ENCODE measurements around the gene KATNB1.

The KATNB1 gene

GRCh38 chr16:57722651-57723050 is 12.9 kb upstream of the KATNB1 start:
- H3F3A ChIP-seq (ENCODE audit: insufficient read depth, low read length), result no peaks in the 10 kb centered on the region
- no peak overlapping the region for H3K4me2 ChIP-seq (ENCODE audit: low read length)

GRCh38 chr16:57723170-57723569 is 12.4 kb upstream of the KATNB1 start:
- Histone ChIP-seq H3K4me2 (ENCODE audit: low read length) (no peak overlapping the region), H3K9me3 (ENCODE audit: low read length) (no peaks in the 10 kb centered on the region)

More at GRCh38 chr16:57722651-57723050, 12.9 kb upstream of the KATNB1 start:
- 0 out of 2 replicates have a peak, but pooled peaks cover 3% of the 10 kb centered on the region for H3K27me3 ChIP-seq (ENCODE audit: insufficient read depth, low read length)
- H3K9me3 ChIP-seq (ENCODE audit: low read length), result no peaks in the 10 kb centered on the region
- H3K36me3 ChIP-seq (ENCODE audit: insufficient read depth, low read length), result no peaks in the 10 kb centered on the region
- no peaks in the 10 kb centered on the region for H3K79me2 ChIP-seq (ENCODE audit: insufficient read depth, low read length)
- H3K9ac ChIP-seq (ENCODE audit: low read length), result no peak overlapping the region
- no peaks in the 10 kb centered on the region for H3K9me2 ChIP-seq (ENCODE audit: low read depth, low read length)
- no peak overlapping the region for H2AFZ ChIP-seq (ENCODE audit: low read length)
- H4K20me1 ChIP-seq (ENCODE audit: insufficient read depth, low read length), result no peaks in the 10 kb centered on the region
- TF ChIP-seq CTCF (IDR thresholded peaks at IDR 0.05; ENCODE audit: low read length) (no peak), EZH2 (IDR thresholded peaks at IDR 0.05; ENCODE audit: borderline replicate concordance, low read length) (no peak)
- no peak overlapping the region for H3K27ac ChIP-seq (ENCODE audit: low read depth, low read length, poor library complexity, severe bottlenecking)
- no peaks in the 10 kb centered on the region for H3K4me1 ChIP-seq (ENCODE audit: insufficient read depth, low read length, severe bottlenecking)
- H3K4me3 ChIP-seq (ENCODE audit: low read depth, low read length, poor library complexity, severe bottlenecking), result no peak overlapping the region

GRCh38 chr16:57724531-57724930 is 11.0 kb upstream of the KATNB1 start:
- H3F3A ChIP-seq (ENCODE audit: insufficient read depth, low read length), result no peaks in the 10 kb centered on the region
- H3K9me3 ChIP-seq (ENCODE audit: low read length), result no peaks in the 10 kb centered on the region
- H3K9me2 ChIP-seq (ENCODE audit: low read depth, low read length), result no peaks in the 10 kb centered on the region
- H3K4me2 ChIP-seq (ENCODE audit: low read length), result no peak overlapping the region
- H3K36me3 ChIP-seq (ENCODE audit: insufficient read depth, low read length), result no peaks in the 10 kb centered on the region
- no peaks in the 10 kb centered on the region for H3K4me1 ChIP-seq (ENCODE audit: insufficient read depth, low read length, severe bottlenecking)
- H3K27ac ChIP-seq (ENCODE audit: low read depth, low read length, poor library complexity, severe bottlenecking), result no peak overlapping the region
- no peaks in the 10 kb centered on the region for H4K20me1 ChIP-seq (ENCODE audit: insufficient read depth, low read length)
- H2AFZ ChIP-seq (ENCODE audit: low read length), result no peak overlapping the region
- H3K27me3 ChIP-seq (ENCODE audit: insufficient read depth, low read length), result 0 out of 2 replicates have a peak, but pooled peaks cover 3% of the 10 kb centered on the region
- TF ChIP-seq EZH2 (IDR thresholded peaks at IDR 0.05; ENCODE audit: borderline replicate concordance, low read length) (no peak), CTCF (IDR thresholded peaks at IDR 0.05; ENCODE audit: low read length) (no peak)
- H3K4me3 ChIP-seq (ENCODE audit: low read depth, low read length, poor library complexity, severe bottlenecking), result no peak overlapping the region
- no peaks in the 10 kb centered on the region for H3K79me2 ChIP-seq (ENCODE audit: insufficient read depth, low read length)
- H3K9ac ChIP-seq (ENCODE audit: low read length), result no peak overlapping the region

More at GRCh38 chr16:57723170-57723569, 12.4 kb upstream of the KATNB1 start:
- Histone ChIP-seq H3K9ac (ENCODE audit: low read length) (no peak overlapping the region), H3K27ac (ENCODE audit: low read depth, low read length, poor library complexity, severe bottlenecking) (no peak overlapping the region), H3K9me2 (ENCODE audit: low read depth, low read length) (no peaks in the 10 kb centered on the region), H3K4me3 (ENCODE audit: low read depth, low read length, poor library complexity, severe bottlenecking) (no peak overlapping the region), H4K20me1 (ENCODE audit: insufficient read depth, low read length) (no peaks in the 10 kb centered on the region), H3K36me3 (ENCODE audit: insufficient read depth, low read length) (no peaks in the 10 kb centered on the region), H3K27me3 (ENCODE audit: insufficient read depth, low read length) (0 out of 2 replicates have a peak, but pooled peaks cover 3% of the 10 kb centered on the region), H3K4me1 (ENCODE audit: insufficient read depth, low read length, severe bottlenecking) (no peaks in the 10 kb centered on the region), H2AFZ (ENCODE audit: low read length) (no peak overlapping the region), H3F3A (ENCODE audit: insufficient read depth, low read length) (no peaks in the 10 kb centered on the region), H3K79me2 (ENCODE audit: insufficient read depth, low read length) (no peaks in the 10 kb centered on the region)
- TF ChIP-seq CTCF (IDR thresholded peaks at IDR 0.05; ENCODE audit: low read length) (peak; percentile 13; the same call in 1 of the 2 replicates), EZH2 (IDR thresholded peaks at IDR 0.05; ENCODE audit: borderline replicate concordance, low read length) (no peak)
